Ureter (tissue), 1 donor: ENCODE measurements around the gene CSNK1G1. TPM values are rescaled to one million over a fixed set of nuclear protein-coding genes. Genes with fewer than 3 reads are reported as not detected.
"Not testable (repeated sequence)": the region's sequence is repeated elsewhere in the genome, so short reads cannot be mapped to it uniquely, and the experiment has no call there.

Source experiments
- DNase-seq: peaks from one replicate; pipeline ENCODE4 v3.0.0-alpha.2; 2020; ENCODE audit warnings: low spot score
- total RNA-seq: library from RNA; stranded (reverse); gene quantifications from one replicate; pipeline ENCODE4 v1.2.4, GENCODE V29; 2023
- donor health status: DM: yes; HTN: yes; CAD: no.

The CSNK1G1 gene
- 29.5 TPM for total RNA-seq

DNA sequence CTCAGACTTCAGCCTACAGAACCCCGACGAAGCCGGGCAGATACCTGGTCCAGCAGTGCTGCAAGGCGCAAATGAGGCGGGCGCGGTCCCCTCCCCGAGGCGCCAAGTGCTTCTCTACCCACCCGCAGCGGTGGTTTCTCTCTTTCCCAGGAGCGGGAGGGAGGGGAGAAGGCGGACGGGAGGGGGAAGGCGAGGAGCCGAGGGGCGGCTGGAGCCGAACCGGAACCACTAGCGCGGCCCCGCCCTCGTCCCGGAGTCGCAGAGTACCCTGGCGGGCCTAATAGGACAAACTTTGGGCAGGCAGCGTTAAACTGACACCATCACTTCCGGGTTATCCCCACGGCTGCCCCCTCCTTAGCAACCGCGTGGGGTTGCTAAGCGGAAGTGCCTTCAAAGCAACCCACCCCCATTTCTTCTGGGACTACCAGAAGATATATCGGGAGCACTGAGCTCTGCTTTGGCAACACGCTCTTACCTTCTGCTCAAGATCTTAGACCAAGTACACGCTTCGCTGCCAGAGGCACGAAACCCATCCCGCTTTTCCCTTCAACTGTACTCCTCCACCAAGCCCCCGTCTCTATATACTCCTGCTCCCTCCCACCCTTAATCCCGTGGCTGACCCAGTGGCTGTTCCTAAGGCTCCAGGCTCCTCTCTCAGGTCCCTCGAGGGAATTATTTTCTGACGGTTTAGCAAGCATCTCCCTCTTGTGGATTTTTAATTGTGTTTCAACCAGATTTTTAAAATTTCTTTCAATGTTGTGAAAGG, at the start of gene CSNK1G1:
CSNK1G1 (minus strand) TSS at position 230 of the 766 bp plus-strand sequence. CDS start 55,674 bp downstream, outside the sequence.
- DNase-seq, result peak; percentile 96

GRCh38 chr15:64400583-64400982, 44.6 kb upstream of the CSNK1G1 start:
- no peak for DNase-seq

GRCh38 chr15:64398575-64398974, 42.6 kb upstream of the CSNK1G1 start:
- DNase-seq, result no peak

- DNase-seq, result no peak
These were observed 40.8 kb upstream of the CSNK1G1 start for GRCh38 chr15:64396789-64397188.

- DNase-seq, result not testable (repeated sequence)
These were observed 36.5 kb upstream of the CSNK1G1 start for GRCh38 chr15:64392471-64392870.

DNA sequence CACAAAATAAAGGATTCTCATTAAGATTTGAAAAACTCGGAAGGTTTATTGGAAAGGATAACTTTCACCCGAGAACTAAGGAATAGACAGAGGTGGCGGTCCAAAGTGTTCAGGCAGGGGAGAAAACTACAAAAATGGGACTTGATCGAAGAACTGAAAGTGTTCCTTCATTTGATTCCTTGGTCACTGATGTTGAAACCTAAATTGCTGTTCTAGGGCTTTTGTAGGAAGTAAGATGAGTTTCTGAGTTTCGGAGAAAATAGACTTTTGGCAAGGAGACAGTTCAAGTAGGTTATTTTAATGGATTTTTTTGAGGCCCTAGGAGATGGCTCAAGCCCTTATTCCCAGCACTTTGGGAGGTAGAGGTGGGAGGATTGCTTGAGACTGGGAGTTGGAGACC, 33.1 kb upstream of the CSNK1G1 start:
- no peak for DNase-seq

DNA sequence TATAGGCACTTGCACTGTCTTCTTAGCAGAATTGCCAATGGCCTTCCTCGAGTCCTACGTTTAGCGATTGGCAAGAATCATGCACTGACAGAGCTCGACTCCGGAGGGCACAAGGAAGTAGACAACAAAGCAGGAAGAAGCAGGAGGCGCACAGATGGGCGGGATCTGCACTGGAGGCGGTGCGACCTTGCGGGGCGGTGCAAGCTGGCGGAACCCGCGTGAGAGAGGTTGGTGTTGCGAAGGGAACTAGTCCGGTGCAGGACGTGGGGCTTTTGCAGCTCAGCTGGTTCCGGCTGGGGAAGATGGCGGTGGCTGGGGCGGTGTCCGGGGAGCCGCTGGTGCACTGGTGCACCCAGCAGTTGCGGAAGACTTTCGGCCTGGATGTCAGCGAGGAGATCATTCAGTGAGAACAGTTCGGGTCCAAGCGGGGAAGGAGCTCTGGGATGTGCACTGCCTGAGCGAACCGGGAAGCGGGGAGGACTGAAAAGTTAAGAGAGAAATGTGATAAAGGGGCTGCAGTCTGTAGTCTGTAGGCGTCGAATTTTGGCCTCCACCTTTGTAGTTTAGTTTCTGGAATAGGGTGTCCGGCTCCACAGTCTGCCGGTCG, 31.7 kb upstream of the CSNK1G1 start, which contains the start of gene TRIP4:
TRIP4 (plus strand) TSS at position 275 of the 607 bp plus-strand sequence; CDS start at position 303, 28 bp downstream.
- DNase-seq, result peak; percentile 97

DNA sequence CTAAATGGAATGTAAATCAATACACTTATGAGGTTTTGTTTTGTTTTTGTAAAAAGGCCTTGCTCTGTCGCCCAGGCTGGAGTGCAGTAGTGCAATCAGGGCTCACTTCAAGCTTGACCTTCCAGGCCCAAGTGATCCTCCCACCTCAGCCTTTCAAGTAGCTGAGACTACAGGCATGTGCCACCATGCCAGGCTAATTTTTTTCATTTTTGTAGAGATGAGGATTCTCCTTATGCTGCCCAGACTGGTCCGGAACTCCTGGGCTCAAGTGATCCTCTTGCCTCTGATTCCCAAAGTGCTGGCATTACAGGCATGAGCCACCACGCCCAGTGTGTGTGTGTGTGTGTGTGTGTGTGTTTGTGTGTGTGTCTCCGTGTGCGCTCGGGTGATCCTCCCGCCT, 30.3 kb upstream of the CSNK1G1 start:
- DNase-seq, result no peak

GRCh38 chr15:64383760-64384159, 27.8 kb upstream of the CSNK1G1 start:
- no peak for DNase-seq

DNA sequence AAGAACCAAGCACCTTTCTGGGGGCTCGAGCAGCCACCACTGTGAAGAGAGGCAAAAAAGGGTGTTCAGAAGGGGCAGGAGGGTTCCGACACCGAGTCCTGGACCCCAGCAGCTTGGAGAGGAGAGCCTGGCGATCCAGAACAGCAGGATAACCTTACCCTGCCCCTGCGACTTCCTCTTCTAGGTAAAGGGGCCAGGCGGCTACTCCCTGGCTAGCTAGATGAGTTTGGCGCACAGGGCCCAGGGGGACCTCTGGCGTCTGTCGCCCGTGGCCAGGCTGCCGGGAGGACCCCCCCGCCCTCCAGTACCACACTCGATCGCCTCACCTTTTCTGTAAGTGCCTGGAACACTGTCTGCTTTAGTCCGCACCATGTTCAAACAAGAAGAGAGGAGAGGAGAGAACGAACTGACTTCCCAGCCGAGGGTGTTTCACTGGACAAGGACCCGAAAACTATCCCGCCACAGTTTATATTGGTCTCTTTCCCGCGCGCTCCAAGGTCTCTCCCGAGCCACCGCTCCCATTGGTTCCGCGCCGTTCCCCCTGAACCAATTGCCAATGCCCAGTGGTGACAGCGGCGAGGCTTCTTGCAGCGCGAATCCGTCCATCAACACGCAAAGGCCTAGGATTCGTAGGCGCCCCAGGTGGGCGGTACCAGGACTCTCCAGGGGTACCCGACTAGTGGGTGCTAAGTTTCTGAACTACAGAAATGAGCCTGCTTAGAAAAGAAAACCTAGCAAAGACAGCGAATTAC, 25.2 kb upstream of the CSNK1G1 start, which contains the start of gene PCLAF:
PCLAF (minus strand) TSS at position 442 of the 752 bp plus-strand sequence; CDS start at position 372, 70 bp downstream.
- DNase-seq, result peak; percentile 94

DNA sequence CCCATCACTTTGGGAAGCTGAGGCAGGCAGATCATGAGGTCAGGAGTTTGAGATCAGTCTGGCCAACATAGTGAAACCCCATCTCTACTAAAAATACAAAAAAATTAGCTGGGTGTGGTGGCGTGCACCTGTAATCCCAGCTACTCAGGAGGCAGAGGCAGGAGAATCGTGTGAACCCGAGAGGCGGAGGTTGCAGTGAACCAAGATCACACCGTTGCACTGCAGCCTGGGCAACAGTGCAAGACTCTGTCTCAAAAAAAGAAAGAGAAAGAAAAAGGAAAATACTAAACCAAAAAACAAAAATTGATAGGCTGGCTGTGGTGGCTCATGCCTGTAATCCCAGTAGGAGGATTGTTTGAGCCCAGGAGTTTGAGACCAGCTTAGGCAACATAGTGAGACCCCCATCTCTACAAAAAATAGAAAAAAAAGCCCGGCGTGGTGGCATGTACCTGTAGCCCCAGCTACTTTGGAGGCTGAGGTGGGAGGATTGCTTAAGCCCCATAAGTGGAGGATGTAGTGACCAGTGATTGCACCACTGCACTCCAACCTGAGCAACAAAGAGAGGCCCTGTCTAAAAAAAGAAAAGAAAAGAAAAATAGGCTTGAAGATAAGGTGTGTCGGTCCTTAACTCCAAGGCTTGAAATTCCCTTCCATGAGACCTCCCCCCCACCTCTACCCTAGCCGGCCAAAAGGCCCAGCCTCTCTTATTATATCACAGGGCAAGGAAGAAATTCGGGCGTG, 24.3 kb upstream of the CSNK1G1 start:
- DNase-seq, result not testable (repeated sequence)

GRCh38 chr15:64379216-64379960, 23.4 kb upstream of the CSNK1G1 start:
- no peak for DNase-seq

DNA sequence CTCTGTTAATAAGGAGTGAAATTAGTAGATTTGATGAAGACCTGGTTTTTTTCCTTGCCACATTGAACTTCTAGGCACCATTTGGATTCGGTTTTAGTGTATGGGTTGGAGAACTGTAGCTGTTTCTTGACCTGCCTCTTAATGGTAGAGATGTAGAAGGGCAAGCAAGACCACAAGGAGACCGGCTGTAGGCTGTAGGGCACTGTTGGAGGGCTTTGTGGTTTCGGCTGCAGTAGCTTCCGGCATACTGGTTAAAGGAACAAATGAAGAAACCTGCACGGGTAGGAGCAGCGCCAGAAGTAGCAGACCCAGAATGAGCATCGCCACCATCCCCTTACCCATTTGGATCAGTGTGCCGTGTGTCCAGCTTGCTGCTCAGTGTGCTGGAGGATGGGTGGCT, 17.4 kb upstream of the CSNK1G1 start:
- DNase-seq, result no peak

DNA sequence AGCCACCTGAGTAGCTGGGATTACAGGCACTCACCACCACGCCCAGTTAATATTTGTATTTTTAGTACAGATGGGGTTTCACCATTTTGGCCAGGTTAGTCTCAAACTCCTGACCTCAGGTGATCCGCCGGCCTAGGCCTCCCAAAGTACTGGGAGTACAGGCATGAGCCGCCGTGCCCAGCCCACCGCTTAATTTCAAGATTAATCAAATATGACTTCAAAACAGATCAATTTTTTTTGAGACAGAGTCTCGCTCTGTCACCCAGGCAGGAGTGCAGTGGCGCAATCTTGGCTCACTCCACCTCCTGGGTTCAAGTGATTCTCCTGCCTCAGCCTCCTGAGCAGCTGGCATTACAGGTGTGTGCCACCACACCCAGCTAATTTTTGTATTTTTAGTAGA, 15.4 kb upstream of the CSNK1G1 start:
- DNase-seq, result not testable (repeated sequence)

GRCh38 chr15:64369078-64369607, 13.2 kb upstream of the CSNK1G1 start:
- no peak for DNase-seq

DNA sequence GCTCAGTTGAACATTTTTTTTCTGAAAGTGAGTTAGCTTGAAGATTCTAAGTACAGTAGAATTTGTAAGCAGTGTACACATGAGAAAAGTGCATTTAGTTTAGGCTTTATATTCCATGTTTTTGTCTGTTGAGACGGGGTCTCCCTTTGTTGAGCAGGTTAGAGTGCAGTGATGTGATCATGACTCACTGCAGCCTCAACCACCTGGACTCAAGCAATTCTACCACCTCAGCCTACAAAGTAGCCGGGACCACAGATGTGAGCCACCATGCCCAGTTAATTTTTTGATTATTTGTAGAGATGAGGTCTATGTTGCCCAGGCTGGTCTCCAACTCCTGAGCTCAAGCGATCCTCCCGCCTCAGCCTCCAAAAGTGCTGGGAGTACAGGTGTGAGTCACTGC, 5.3 kb upstream of the CSNK1G1 start:
- no peak for DNase-seq

DNA sequence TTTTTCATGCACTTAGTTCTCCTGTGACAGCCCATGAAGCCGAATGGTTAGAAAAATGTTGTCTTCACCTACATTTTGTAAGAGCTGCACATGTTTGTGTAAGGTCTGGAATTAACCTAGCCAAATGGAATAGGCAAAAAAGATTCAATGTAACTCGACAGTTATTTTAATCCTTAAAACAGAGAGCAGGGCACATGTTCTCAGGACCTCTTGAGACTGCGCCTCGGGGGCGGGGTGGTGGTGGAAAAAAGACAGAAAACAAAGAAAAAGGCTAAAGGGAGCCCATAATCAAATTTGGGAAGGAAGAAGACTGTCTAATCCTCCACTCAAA, 702 bp upstream of the CSNK1G1 start:
- DNase-seq, result no peak

- no peak for DNase-seq
These were observed 527 bp downstream of the CSNK1G1 start for GRCh38 chr15:64355348-64355943.

DNA sequence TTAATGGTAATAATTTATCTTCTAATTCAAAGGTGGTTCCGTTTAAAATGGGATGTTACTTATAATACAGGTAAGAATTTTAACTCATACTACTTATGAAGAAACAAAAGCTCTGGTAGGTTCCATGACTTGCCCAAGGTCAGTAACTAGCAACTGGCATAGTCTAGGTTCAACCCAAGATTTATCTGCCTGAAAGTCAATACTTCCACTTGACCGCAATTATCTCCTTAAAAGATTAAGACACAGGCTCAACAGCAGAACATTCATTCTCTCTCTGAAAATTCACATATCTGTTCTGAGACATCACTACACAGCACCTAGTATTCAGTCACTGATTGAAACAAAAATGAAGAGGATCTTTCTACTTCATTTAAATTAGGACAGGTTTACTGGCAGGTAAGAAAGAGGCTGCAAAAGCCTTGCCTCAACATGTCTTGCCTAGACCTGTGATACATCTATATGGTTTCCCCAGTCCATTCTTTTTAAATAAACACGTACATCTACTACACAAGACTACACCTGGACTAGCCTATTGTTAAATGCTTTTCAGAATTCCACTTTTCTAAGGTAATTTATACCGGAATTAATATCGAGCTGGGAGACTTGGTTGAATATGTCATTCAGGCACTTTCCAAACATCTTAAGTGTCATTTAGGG, 1.2 kb downstream of the CSNK1G1 start:
- DNase-seq, result no peak

DNA sequence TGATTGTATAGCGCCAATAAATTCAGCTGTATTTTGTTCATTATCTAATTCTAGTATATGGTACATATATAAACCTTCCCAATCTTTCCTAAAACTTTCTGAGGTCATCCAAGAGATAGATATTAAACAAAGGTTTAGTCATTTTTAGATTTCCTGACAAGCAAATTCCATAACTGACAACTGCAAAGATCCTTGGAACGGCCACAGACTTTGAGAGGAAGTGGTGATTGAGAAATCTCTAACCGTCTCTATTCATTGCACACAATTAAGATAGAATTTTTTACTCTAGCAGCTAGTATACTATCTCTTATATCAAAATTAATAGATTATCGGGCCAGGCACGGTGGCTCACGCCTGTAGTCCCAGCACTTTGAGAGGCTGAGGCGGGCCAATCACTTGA, 4.7 kb downstream of the CSNK1G1 start:
- DNase-seq, result no peak
